GM12878 (cell line): Measurements from ENCODE around the gene CAMK4. TPM values are rescaled to one million over a fixed set of nuclear protein-coding genes. Genes with fewer than 3 reads are reported as not detected.

Experiments used
- BCL11A ChIP-seq: IDR thresholded peaks from 2 replicates; pipeline ENCODE4 v1.6.1; 2011; ENCODE audit warnings: low read depth, low read length
- CHD2 ChIP-seq: IDR thresholded peaks from 2 replicates; pipeline ENCODE4 v1.6.1; 2011; ENCODE audit warnings: low read depth, low read length, improper control_type of control experiment, borderline replicate concordance
- CREM ChIP-seq: IDR thresholded peaks from 2 replicates; pipeline ENCODE4 v1.6.1; 2014; ENCODE audit warnings: antibody characterized with exemption, low read depth
- CTCF ChIP-seq, 3 experiments: IDR thresholded peaks in 2 of 3; conservative IDR thresholded peaks in 1 of 3; 2 replicates each; pipeline ENCODE4 v1.5.1; 2011; ENCODE audit warnings: low read depth in 3 of 3, low read length in 3 of 3, mild to moderate bottlenecking in 3 of 3, control low read depth in 2 of 3, moderate library complexity in 2 of 3, inconsistent platforms in 1 of 3, mixed read lengths in 1 of 3; ENCODE audit not compliant: control insufficient read depth in 2 of 3, insufficient read depth in 1 of 3; ENCODE audit errors: extremely low read depth in 1 of 3
- DPF2 ChIP-seq: fragments of 450-650 bp; IDR thresholded peaks from 2 replicates; pipeline ENCODE4 v1.6.1; 2017; ENCODE audit warnings: mild to moderate bottlenecking
- EP300 ChIP-seq, 2 experiments: fragments of 150-350 bp in 1 of 2; IDR thresholded peaks; 2 replicates each; pipeline ENCODE4 v1.6.1; 2011 to 2012; ENCODE audit warnings: low read depth in 2 of 2, low read length in 2 of 2, borderline replicate concordance in 1 of 2, improper control_type of control experiment in 1 of 2, inconsistent platforms in 1 of 2; ENCODE audit not compliant: control insufficient read depth in 1 of 2
- ESRRA ChIP-seq: IDR thresholded peaks from 2 replicates; pipeline ENCODE4 v1.6.1; 2012; ENCODE audit warnings: mild to moderate bottlenecking, low read length, improper control_type of control experiment
- FOS ChIP-seq: IDR thresholded peaks from 3 replicates; pipeline ENCODE4 v1.6.1; 2011; ENCODE audit warnings: borderline replicate concordance; ENCODE audit not compliant: insufficient read length; ENCODE audit errors: extremely low read depth
- JUNB ChIP-seq: IDR thresholded peaks from 2 replicates; pipeline ENCODE4 v1.6.1; 2016; ENCODE audit warnings: antibody characterized with exemption, mild to moderate bottlenecking
- KLF5 ChIP-seq: fragments of 450-650 bp; IDR thresholded peaks from 2 replicates; pipeline ENCODE4 v1.6.1; 2014; ENCODE audit warnings: mild to moderate bottlenecking; ENCODE audit not compliant: partially characterized antibody
- MEF2A ChIP-seq: IDR thresholded peaks from 2 replicates; pipeline ENCODE4 v1.6.1; 2011; ENCODE audit warnings: low read depth, mild to moderate bottlenecking, low read length, moderate library complexity; ENCODE audit not compliant: insufficient read depth
- MEF2B ChIP-seq: fragments of 450-650 bp; IDR thresholded peaks from 2 replicates; pipeline ENCODE4 v1.6.1; 2018; ENCODE audit warnings: mild to moderate bottlenecking, moderate library complexity; ENCODE audit not compliant: partially characterized antibody, poor library complexity, severe bottlenecking
- NBN ChIP-seq: fragments of 450-650 bp; IDR thresholded peaks from 2 replicates; pipeline ENCODE4 v1.6.1; 2016
- NFIC ChIP-seq: IDR thresholded peaks from 2 replicates; pipeline ENCODE4 v1.6.1; 2012; ENCODE audit warnings: low read depth, mild to moderate bottlenecking, inconsistent platforms, low read length, moderate library complexity
- NR2F1 ChIP-seq: fragments of 450-650 bp; conservative IDR thresholded peaks from 2 replicates; pipeline ENCODE4 v1.6.1; 2017; ENCODE audit warnings: mild to moderate bottlenecking
- NRF1 ChIP-seq: conservative IDR thresholded peaks from 2 replicates; pipeline ENCODE4 v1.6.1; 2011; ENCODE audit warnings: mild to moderate bottlenecking, low read depth, low read length, improper control_type of control experiment
- POLR2AphosphoS2 ChIP-seq: IDR thresholded peaks from 2 replicates; pipeline ENCODE4 v1.6.1; 2011; ENCODE audit warnings: low read depth, mild to moderate bottlenecking, low read length, improper control_type of control experiment, moderate library complexity
- POU2F2 ChIP-seq: IDR thresholded peaks from 3 replicates; pipeline ENCODE4 v1.6.1; 2011; ENCODE audit warnings: low read depth, mild to moderate bottlenecking, low read length, borderline replicate concordance
- RCOR1 ChIP-seq: conservative IDR thresholded peaks from 2 replicates; pipeline ENCODE4 v1.6.1; 2012; ENCODE audit warnings: low read depth, low read length, improper control_type of control experiment
- RUNX3 ChIP-seq: IDR thresholded peaks from 2 replicates; pipeline ENCODE4 v1.6.1; 2012; ENCODE audit warnings: low read length, inconsistent platforms
- STAT3 ChIP-seq: IDR thresholded peaks from 2 replicates; pipeline ENCODE4 v1.6.1; 2011; ENCODE audit warnings: low read depth, low read length, improper control_type of control experiment
- USF2 ChIP-seq: IDR thresholded peaks from 2 replicates; pipeline ENCODE4 v1.6.1; 2011; ENCODE audit warnings: low read depth, low read length, improper control_type of control experiment, borderline replicate concordance
- YY1 ChIP-seq: IDR thresholded peaks from 2 replicates; pipeline ENCODE4 v1.6.1; 2011; ENCODE audit warnings: low read depth, mild to moderate bottlenecking, low read length
- ZBTB11 ChIP-seq: fragments of 450-650 bp; formaldehyde crosslinking; IDR thresholded peaks from 2 replicates; pipeline ENCODE4 v1.5.0; 2022; ENCODE audit warnings: mild to moderate bottlenecking, missing genetic modification characterization
- ZZZ3 ChIP-seq: IDR thresholded peaks from 2 replicates; pipeline ENCODE4 v1.6.1; 2011; ENCODE audit warnings: low read depth; ENCODE audit not compliant: control insufficient read depth, insufficient read length
- polyA plus RNA-seq, 11 experiments: library from polyadenylated mRNA; depleted of rRNA in 4 of 11; unstranded in 6 of 11; stranded (reverse) in 5 of 11; fragments of >200 nt; fragmentation: Nextera tagmentation in 4 of 11; fragmentation: Illumina TruSeq in 1 of 11; extraction: Ambion mirVana in 4 of 11; extraction: Trizol in 1 of 11; gene quantifications; 1 replicate in 1 of 11; 2 replicates in 10 of 11; pipeline versions ENCODE4 v1.2.1 to v1.2.3, GENCODE V29; 2011 to 2016; ENCODE audit warnings: inconsistent platforms in 2 of 11, missing spikeins in 2 of 11, low read depth in 1 of 11
- total RNA-seq, 4 experiments: library from RNA; depleted of rRNA in 3 of 4; stranded (reverse); fragments of >200 nt in 3 of 4; fragmentation: Illumina TruSeq in 1 of 4; extraction: Trizol in 1 of 4; gene quantifications; 2 replicates each; pipeline versions ENCODE4 v1.2.1 to v1.2.3, GENCODE V29; 2013 to 2021

CAMK4 gene
- total and polyA plus RNA-seq, 10 of the 15 experiments (the other 5 are each of a cell fraction or from before 2014, with no cell fraction given): 13.3 to 51.9 (median 35.3) TPM

DNA sequence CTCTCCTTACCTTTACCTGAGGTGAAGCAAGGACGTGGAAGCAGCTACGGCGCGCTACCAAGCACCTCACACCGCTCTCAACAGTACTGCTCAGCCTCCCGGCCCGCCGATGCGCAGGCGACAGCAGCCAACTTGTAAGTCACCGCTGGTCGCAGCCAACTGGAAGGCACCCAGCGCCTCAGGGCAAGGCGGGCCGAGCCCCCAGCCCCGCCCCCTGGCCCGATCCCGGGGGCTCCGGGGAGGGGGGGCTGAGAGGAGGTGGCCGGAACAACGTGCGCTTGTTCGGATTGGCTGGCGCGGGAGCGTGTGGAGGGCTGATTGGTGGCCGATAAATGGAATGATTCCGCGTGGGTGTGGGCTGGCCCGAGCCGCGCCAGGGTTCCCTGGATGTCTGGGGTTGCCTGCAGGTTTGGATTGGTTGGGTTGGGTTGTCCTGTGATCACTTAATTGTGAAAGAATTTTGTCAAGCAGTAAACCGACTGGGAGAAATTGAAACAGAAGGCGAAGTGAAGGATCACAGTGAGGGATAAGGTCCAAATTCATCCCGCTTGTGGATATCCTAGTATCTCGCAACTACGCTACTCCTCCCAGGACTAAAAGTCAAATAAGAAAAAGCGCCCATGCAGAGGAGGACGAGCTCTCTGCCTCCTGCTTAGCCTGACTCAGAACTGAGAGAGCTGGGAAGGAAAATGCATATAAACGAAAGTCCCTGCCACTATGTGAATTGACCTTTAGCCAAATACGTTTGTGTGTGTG lies 288.4 kb downstream of the CAMK4 start, which contains the start of gene STARD4 (continued):
- TF ChIP-seq ZBTB11 (CRISPR knock-in tag) (no peak), NRF1 (no peak), RUNX3 (peak; percentile 36; the same call in 1 of the 2 replicates), MEF2B (peak; percentile 9), MEF2A (no peak), JUNB (no peak; the same call in 1 of the 2 replicates), NFIC (no peak), POLR2AphosphoS2 (peak; percentile 88; the same call in 1 of the 2 replicates), CTCF (IDR thresholded peaks at IDR 0.05 in 2 of 3, conservative IDR thresholded peaks at IDR 0.05 in 1 of 3; ENCODE audit: control insufficient read depth in 2 of 3, extremely low read depth in 1 of 3, insufficient read depth in 1 of 3, low read depth in 3 of 3, low read length in 3 of 3) (no peak), NR2F1 (peak; percentile 96; the same call in 1 of the 2 replicates), CHD2 (peak; percentile 80; the same call in 1 of the 2 replicates), USF2 (no peak), YY1 (peak; percentile 55; the same call in 1 of the 2 replicates), KLF5 (no peak), FOS (no peak), STAT3 (no peak), NBN (peak; percentile 76; the same call in 1 of the 2 replicates), DPF2 (peak; percentile 34; the same call in 1 of the 2 replicates), RCOR1 (no peak), EP300 (IDR thresholded peaks at IDR 0.05; ENCODE audit: borderline replicate concordance in 1 of 2, control insufficient read depth in 1 of 2, low read depth in 2 of 2, low read length in 2 of 2) (0 out of 4 replicates have a peak, but pooled peaks of 1 of the 2 experiments have one; percentile 6), CREM (peak; percentile 72), ESRRA (no peak; the same call in 1 of the 2 replicates), POU2F2 (peak; percentile 81; the same call in 2 of the 3 replicates), ZZZ3 (no peak), BCL11A (no peak)
